GM21360 (cell line): ENCODE measurements around the gene RNF8.
"Not testable (repeated sequence)": the region's sequence is repeated elsewhere in the genome, so short reads cannot be mapped to it uniquely, and the experiment has no call there.

ENCODE experiments used
- ATAC-seq: cut with Tn5 transposase; IDR thresholded peaks from one replicate; pipeline ENCODE4 v1.9.1; 2021; ENCODE audit warnings: mild to moderate bottlenecking, moderate library complexity; ENCODE audit not compliant: unreplicated experiment

Gene RNF8

DNA sequence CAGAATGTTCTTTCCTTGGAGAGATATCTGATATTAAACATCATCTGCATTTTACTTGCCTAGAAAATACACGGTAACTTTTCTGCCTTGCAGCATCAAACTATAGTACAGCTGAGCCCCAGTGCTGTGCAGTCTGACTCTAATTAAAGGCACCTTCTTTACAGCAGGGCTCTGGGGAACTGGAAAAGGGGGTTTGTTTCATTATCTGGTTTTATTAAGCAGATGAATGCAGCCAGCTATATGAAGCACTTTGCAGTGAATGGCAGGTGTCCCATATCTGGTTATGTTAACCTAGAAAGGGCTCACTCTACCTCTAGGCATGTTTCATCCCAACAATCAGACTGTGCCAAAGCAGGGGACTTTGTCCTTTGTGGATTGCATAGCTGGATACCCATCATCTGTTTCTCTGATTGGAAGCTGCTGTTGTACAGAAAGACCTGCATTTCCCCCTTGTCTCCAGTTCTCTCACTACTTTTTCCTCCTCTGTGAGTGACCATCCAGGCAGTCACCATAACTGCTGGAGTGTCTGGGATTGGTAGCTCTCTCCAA lies 39.7 kb downstream of the RNF8 start:
- ATAC-seq, result no peak

DNA sequence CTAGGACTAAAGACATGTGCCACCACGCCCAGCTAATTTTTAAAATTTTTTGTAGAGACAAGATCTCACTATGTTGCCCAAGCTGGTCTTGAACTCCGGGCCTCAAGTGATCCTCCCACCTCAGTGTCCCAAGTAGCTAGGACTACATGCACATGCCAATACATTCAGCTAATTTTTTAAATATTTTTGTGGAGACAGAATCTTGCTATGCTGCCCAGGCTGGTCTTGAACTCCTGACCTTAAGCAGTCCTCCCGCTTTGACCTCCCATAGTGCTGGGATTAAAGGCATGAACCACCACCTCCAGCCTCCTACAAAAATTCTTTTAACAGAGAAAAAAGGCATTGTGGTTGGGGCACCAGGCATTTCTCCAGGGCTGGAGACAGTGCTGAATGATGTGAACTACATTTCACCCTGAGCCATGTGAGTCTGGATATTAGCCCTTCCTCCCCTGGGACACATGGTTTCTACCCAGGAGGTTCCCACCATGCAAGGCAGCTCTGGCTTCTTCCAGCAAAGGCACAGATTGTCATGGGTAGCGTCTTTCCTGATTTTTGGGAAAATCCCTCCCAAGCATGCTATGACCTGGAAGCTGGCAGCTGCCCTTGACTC lies 42.9 kb downstream of the RNF8 start:
- no peak for ATAC-seq

DNA sequence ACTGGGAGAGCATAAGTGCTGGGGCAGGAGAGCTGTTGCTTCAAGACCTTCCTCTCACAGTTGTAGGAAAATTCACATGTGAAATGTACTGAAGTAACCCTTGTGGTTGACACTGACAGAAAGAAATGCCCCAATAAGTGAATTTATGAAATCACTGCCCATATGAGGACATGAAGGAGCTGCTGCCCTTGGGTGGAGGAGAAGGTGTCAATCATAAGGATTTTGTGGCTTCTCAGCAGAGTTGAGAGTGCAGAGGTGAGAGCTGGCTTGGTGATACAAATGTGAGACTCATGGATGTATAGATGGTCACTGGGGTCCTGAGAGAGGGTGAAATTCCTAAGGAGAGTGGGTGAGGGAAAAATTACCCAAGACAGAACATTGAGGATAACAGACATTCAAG lies 45.3 kb downstream of the RNF8 start:
- ATAC-seq, result no peak

DNA sequence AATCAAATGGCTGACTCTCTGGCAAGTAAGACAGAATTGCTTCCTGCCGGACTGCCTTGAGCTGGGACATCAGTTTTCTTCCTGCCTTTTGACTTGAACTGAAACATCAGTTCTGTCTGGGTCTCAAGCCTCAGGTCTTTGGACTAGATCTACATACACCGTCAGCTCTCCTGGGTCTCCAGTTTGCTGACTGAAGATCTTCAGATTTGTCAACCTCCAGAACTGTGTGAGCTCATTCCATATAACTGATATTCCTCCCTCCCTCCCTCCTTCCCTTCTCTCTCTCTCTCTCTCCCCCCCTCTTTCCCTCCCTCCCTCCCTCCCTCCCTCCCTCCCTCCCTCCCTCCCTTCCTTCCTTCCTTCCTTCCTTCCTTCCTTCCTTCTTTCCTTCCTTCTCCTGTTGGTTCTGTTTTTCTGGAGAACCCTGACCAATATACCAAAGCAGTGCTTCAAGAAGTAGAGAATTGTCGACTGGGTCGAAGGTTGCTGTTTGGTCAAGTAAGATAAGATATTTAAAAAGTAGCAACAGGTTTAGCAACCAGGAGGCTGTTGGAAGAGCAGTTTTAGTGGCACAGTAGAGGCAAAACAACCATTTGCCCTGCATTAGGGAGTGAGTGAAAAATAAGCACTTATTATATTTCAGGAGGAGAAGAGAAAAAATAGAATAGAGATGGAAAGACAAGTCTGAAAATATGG lies 46.2 kb downstream of the RNF8 start:
- no peak for ATAC-seq

DNA sequence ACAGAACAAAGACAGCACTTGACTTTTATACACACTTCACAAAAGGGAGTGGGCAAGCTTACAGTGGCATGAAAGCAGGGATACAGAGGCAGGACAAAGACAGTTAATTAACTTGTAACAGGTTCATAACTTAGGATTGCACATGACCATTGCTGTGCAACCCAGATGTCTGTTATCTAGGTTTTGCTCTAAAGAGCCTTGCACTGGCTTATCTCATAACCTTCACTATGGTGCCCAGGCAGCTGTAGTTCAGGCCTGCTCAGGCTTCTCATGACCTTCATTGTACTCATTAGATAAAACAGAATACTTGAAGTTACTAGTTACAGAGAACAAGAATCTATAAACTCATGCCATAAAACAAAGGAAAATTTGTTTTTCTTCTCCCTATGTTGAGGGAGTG lies 47.9 kb downstream of the RNF8 start:
- not testable (repeated sequence) for ATAC-seq

DNA sequence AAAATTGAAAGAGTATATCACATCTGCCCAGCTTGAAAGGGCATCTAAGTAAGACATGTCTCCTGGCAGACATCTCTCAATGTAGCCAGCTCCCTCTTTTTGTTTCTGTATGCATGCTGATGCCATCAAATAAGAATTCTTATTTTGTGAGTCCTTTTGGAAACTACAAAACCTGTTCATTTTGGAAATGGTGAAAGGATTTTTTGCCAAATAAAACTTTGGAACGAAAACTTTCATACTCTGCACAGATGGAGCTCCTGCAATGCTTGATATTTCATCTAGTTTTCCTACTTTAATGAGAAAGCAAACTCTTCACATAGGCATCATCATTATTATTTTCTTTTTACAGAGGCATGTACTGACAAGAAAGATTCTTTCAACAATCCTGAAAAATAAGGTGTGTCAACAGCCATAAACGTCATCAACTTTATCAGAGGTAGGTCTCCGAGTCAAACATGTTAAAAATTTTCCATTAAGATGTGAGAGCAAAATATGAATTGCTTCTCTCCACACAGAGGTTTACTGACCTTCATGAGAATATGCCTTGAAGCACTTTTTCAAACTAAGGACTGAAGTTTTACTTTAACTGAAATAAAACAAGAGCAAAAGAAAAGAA lies 53.1 kb downstream of the RNF8 start:
- ATAC-seq, result no peak

DNA sequence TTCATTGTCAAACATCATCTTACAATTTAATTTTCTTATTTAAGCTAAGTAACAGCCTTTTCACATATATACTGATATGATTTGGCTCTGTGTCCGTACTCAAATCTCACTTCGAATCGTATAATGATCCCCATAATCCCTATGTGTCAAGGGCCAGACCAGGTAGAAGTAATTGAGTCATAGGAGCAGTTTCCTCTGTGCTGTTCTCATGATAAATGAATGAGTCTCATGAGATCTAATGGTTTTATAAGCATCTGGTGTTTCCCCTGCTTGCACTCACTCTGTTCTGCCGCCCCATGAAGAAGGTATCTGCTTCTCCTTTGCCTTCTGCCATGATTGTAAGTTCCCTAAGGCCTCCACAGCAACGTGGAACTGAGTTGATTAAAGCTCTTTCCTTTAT lies 54.2 kb downstream of the RNF8 start:
- ATAC-seq, result no peak

DNA sequence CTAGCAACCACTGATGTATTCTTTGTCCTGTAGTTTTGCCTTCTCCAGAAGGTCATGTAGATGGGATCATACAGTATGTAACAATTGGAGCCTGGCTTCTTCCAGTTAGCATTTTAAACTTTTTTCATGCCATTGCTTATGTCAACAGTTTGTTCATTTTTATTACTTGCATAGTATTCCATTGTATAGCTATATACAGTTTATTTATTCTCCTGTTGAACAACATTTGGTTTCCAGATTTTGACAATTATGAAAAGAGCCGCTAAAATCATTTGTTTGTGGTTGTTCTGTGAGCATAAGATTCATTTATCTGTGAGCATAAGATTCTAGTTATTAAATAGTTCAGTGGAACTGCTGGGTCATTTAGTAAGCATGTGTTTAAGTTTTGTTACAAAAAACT lies 55.7 kb downstream of the RNF8 start:
- ATAC-seq, result no peak

DNA sequence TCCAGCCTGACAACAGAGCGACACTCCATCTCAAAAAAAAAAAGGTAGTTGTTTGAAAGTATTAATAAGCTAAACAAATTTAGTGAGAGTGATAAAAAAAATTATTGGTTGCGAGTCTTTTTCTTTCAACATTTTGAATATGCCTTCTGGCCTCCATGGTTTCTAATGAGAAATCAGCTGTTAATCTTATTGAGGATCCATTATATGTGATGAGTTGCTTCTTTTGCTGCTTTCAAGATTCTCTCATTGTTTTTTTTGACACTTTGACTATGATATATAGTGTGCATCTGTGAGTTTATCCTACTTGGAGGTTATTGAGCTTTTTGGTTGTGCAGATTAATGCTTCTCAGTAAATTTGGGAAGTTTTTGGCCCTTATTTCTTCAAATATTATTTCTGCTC lies 63.6 kb downstream of the RNF8 start:
- ATAC-seq, result no peak

DNA sequence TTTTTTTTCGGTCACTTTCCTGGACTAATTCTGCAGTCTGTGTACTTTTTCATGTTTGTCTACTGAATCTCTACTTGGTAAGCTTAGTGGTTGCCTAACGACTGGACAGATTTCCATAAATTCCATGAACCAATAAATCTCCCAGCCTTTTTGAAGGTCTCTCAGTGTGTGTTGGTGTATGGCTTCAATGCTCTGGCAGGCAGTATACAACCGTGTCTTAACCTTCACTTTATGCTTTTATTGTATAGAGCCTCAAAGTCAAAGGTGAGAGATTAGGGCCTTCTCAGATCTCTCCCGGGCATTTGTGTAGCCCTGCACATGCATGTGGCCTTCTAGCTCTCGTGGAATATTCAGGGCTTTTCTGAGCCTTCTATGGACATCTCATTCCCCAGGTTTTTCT lies 64.9 kb downstream of the RNF8 start:
- ATAC-seq, result no peak

DNA sequence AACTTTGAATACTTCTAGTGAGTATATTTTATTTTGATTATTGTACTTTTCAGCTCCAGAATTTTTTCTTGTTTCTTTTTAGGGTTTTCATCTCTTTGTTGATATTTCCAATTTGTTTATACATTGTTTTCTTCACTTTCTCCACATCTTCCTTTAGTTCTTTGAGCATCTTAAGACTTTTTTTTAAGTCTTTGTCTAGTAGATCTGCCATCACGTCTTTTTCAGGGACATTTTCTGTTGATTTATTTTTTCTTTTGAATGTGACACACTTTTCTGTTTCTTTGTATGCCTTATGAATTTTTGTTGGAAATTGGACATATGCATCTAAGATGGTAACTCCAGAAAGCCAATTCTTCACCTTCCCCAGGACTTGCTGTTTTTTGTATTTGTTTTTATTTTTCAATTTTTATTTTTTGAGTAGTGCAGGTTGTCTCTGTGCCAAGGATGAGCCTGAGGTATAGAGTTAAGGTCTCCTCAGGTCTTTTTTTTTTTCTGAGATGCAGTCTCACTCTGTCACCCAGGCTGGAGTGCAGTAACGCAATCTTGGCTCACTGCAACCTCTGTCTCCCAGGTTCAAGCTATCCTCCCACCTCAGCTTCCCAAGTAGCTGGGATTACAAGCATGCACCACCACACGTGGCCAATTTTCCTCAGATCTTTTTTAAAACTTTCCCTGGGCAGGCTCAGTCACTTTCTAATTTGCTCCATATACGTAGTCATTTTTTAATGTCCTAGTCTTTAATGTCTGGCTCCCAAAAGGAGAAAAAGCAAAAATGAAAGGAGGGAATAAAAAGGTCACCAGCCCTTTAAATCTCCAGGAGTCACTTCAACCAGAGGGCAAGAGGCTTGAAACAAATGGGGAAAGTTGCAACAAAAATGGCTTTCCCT lies 72.5 kb downstream of the RNF8 start:
- no peak for ATAC-seq

DNA sequence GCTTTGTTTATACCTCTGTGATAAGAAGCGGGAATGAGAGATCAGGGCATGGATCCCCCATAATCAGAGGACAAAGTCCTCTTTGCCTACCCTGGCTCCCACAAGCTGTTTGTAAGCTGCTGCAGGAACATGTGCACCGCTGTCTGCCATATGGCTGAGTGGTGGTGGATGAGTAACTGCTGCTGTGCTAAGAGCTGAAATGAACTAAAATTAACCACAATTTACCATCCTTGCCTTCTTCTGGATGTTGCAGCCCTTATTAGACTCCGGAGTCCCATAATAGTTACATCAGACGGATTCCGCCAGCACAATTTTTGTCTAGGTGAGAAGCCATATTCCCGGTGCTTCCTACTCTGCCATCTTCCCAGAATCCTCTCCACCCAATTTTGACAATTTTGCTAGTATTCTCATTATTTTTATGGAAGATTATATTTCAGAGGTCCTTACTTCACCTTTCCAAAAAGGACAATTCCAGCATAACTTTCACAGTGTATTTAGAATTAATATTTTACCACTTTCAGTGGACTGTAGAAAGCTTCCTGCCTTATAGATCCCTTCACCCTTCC lies 73.2 kb downstream of the RNF8 start:
- ATAC-seq, result no peak

DNA sequence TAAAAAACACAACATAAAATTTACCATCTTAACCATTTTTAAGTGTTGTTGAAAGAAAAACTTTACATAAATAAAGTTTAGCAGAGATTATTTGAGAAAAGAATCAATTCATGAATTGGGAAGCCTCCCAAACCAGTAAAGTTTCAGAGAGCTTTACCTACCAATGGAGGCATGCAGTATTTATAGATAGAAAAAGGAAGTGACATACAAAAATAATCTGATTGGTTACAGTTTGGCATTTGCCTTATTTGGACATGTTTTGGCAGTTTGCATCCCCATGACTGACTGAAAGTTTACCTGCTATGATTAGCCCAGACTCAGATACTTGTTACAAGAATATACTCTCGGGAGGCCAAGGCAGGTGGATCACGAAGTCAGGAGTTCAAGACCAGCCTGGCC lies 75.6 kb downstream of the RNF8 start:
- ATAC-seq, result no peak

DNA sequence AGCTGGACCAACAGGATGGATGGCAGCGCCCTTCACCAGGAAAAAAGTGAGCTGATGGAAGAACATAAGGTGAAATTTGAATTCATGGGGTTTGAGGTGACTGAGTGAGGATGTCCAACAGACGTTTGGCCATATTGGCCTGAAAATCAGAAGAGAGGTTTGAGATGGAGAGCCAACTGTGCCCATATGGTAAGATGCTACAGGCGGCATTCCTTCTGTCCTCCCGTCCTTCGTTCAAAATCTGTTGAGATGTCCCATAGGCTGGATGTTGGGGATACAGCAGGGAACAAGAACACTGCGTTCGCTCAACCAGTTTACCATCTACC lies 78.8 kb downstream of the RNF8 start:
- ATAC-seq, result no peak

DNA sequence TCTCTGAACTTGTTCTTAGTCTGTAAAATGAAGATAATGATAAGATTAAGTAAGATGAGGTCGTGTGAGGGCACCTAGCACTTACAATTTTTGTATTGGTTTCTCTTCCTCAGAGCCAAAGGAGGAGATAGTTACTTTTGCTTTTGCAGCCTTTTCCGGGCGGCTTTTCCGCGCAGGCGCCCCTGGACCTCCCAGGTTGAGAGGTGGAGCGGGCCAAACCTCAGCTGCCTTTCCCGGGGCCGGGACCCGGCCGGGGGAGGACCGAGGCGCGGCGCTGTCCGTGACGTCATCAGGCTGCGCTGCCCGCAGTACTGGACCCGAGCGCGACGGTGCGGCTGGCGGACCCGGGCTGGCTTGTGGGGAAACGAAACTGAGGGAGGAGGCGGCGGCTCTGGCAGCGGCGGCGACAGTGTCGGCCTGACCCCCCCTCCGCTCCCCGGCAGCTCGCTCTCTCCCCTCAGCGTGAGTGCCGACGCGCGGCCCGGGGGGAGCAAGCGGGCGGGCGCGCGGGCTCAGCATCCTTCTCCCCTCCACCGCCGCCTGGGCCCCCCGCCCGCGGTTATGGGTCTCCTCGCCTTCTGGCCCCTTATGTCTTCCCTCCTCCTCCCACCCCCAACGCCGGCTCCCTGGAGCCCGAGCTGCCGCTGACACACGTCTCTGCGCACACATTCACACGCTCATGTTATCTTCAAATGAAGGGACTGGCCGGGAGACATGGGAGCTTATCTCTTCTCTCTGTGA lies 79.3 kb downstream of the RNF8 start, which contains the start of gene CMTR1:
CMTR1 (plus strand) TSS at position 306 of the 741 bp plus-strand sequence. CDS start 2,409 bp downstream, outside the sequence.
- ATAC-seq, result peak; percentile 85

DNA sequence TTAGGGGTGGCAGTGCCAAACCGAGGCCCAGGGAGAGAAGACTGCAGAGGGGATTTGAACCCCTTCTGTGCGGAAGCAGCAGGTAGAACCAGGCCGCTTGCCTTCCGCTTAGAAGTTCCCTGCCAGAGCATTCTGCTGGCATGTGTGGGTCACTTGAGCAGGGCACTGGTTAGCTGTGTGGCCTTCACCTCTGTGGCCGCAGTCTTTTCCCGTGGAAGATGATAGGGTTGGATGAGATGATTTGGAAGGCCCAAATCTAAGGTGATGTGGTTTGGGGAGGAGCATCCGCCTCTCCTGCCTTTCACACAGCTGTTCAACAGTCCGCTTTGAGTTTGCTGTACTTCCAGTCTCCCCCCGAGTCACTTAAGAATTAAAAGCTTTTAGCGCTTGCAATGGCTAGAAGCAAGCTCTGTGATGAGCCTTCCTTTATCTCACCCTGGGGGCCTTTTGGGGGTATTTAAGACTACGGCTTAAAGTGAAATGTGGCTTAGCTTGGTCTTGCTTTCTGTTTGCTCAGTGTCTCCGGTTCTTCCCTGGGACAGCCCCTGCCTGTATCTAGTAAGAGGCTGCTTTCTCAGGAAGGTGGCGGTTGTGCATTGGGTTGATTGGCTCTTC lies 80.0 kb downstream of the RNF8 start:
- peak; percentile 26 for ATAC-seq

DNA sequence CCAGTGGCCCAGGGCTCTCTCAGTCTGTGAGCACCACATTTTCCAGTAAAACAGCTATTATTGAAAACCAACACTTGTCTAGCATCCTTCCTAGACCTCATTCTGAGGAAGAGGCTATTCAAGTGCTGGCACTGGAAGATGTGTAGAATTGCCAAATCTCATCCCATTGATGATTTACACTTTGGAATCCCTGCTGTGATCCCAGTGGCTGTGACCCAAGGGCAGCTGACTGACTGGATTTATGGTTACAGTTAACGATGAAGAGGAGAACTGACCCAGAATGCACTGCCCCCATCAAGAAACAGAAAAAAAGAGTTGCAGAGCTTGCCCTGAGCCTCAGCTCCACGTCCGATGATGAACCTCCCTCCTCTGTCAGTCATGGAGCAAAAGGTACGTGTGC lies 81.6 kb downstream of the RNF8 start:
- no peak for ATAC-seq

DNA sequence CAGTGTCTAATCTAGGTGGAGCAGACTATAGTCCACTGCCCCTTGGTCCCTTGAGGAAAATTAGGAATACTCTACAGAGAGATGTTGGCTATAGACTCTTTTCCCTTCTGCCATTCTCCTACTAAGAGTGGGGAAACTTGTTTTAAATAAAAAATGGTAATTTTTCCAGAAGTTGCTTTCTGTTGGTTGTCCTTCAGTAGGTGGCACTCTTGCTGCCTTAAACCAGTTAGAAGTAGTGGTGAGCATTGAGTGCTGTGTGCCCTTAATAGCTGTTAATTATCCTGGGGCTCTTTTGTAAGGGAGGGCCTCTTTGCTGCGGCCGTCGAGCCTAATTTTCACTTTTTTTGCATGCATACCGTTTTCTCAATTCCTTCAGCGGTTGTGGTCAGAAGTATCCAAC lies 82.0 kb downstream of the RNF8 start:
- ATAC-seq, result no peak

DNA sequence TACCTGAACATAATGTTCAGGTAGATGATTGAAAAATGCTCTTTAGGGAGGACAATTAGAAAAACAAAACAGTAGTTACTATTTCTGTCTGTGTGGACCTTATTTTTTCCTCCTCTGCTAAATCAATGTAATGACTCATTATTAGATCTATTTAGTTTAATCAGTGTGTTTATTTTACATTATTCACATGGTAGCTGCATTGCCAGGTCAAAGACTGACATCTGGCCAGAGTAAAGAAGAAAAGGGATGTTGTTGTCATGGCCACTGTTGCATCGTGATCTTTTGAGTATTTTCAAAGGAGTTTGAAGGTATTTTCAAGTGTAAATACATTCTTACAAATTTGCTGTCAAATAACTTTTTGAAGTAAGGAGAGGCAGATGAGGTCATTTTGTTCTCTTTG lies 85.1 kb downstream of the RNF8 start:
- ATAC-seq, result no peak

DNA sequence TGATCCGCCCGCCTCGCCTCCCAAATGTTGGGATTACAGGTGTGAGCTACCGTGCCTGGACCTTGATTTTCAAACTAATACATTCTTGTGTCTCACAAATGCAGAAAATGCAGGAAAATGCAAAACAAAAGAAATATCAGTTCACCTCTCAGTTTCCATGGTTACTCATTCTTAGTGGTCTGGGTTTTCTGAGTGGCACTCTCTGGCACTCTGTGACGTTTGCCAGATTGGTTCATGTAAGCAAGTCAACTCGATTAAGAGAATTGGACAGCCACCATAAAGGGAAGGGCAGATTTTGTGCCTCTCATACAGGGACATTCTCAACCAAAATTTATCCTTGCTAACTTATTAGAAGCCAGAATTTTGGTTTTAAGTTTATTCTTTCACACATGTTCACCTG lies 87.9 kb downstream of the RNF8 start:
- no peak for ATAC-seq
